Measurements from ENCODE around the gene ZNF783.

GRCh38 chr7:149282331-149282655, 20.3 kb downstream of the ZNF783 start:
- no peak for TF ChIP-seq CTCF (conservative IDR thresholded peaks at IDR 0.05; ENCODE audit: low read depth, low read length)
- no peak for TF ChIP-seq EZH2 (IDR thresholded peaks at IDR 0.05; ENCODE audit: borderline replicate concordance, low read depth, low read length, poor library complexity, severe bottlenecking)
